CD14-positive monocyte (primary cell): ENCODE measurements around the gene IGSF9. TPM values are rescaled to one million over a fixed set of nuclear protein-coding genes. Genes with fewer than 3 reads are reported as not detected.

Experiments
- DNase-seq, 3 donors: peaks; one replicate each; pipeline ENCODE4 v3.0.0-alpha.2; 2011 to 2022
- H2AFZ ChIP-seq: 2 replicates; pipeline ENCODE4 v1.6.0; 2012; ENCODE audit warnings: mild to moderate bottlenecking, low read depth, low read length, inconsistent platforms; ENCODE audit not compliant: insufficient read depth, poor library complexity, severe bottlenecking
- H3K27ac ChIP-seq, 2 donors: 1 replicate in 1 of 2; 2 replicates in 1 of 2; pipeline ENCODE4 v1.5.1; 2012 to 2013; ENCODE audit warnings: low read length in 2 of 2, control low read depth in 1 of 2, inconsistent platforms in 1 of 2, low read depth in 1 of 2, mild to moderate bottlenecking in 1 of 2
- H3K27me3 ChIP-seq, 2 donors: one replicate each; pipeline versions ENCODE4 v1.6.0 to v1.6.1; 2011 to 2013; ENCODE audit warnings: low read length in 2 of 2; ENCODE audit not compliant: control insufficient read depth in 2 of 2, insufficient read depth in 2 of 2
- H3K36me3 ChIP-seq, 2 donors: replicated peaks in 1 of 2; 1 replicate in 1 of 2; 2 replicates in 1 of 2; pipeline versions ENCODE4 v1.5.1 to v1.6.1; 2012 to 2013; ENCODE audit warnings: low read length in 2 of 2, control low read depth in 1 of 2, inconsistent platforms in 1 of 2, mild to moderate bottlenecking in 1 of 2; ENCODE audit not compliant: insufficient read depth in 2 of 2, control insufficient read depth in 1 of 2
- H3K4me1 ChIP-seq, 2 donors: 1 replicate in 1 of 2; 2 replicates in 1 of 2; pipeline versions ENCODE4 v1.5.1 to v1.6.1; 2012 to 2013; ENCODE audit warnings: low read length in 2 of 2, control low read depth in 1 of 2, inconsistent platforms in 1 of 2, mild to moderate bottlenecking in 1 of 2, moderate library complexity in 1 of 2; ENCODE audit not compliant: insufficient read depth in 2 of 2, control insufficient read depth in 1 of 2
- H3K4me2 ChIP-seq: replicated peaks from 2 replicates; pipeline ENCODE3; 2012; ENCODE audit warnings: low read length, moderate library complexity, mild to moderate bottlenecking; ENCODE audit not compliant: poor library complexity, severe bottlenecking; ENCODE audit errors: extremely low read depth
- H3K4me3 ChIP-seq, 3 experiments: fragments of 200-600 bp in 1 of 3; sonication (generic) in 1 of 3; replicated peaks in 1 of 3; 1 replicate in 2 of 3; 2 replicates in 1 of 3; pipeline ENCODE4 v1.5.1; 2011 to 2013; ENCODE audit warnings: low read length in 3 of 3, mild to moderate bottlenecking in 3 of 3, control low read depth in 2 of 3, low read depth in 2 of 3, inconsistent platforms in 1 of 3, moderate library complexity in 1 of 3
- H3K79me2 ChIP-seq: 2 replicates; pipeline ENCODE4 v1.6.0; 2012; ENCODE audit warnings: mild to moderate bottlenecking, control low read depth, inconsistent platforms, low read length, moderate library complexity; ENCODE audit not compliant: insufficient read depth
- H3K9ac ChIP-seq: 2 replicates; pipeline ENCODE4 v1.6.0; 2017; ENCODE audit warnings: low read length, mild to moderate bottlenecking; ENCODE audit not compliant: insufficient read depth, poor library complexity, severe bottlenecking
- H3K9me3 ChIP-seq, 2 donors: replicated peaks in 1 of 2; 1 replicate in 1 of 2; 2 replicates in 1 of 2; pipeline versions ENCODE4 v1.5.1 to v1.6.1; 2012 to 2013; ENCODE audit warnings: low read length in 2 of 2, control low read depth in 1 of 2; ENCODE audit not compliant: control insufficient read depth in 1 of 2, insufficient read depth in 1 of 2
- H4K20me1 ChIP-seq: 2 replicates; pipeline ENCODE4 v1.6.0; 2012; ENCODE audit warnings: mild to moderate bottlenecking, low read length, control low read depth, moderate library complexity; ENCODE audit not compliant: insufficient read depth
- H3K27ac Mint-ChIP-seq, 7 donors: one replicate each; pipeline ENCODE4 v1.8.0; 2020; ENCODE audit warnings: mild to moderate bottlenecking in 7 of 7, mixed read lengths in 7 of 7, moderate library complexity in 6 of 7, inconsistent platforms in 2 of 7
- H3K27me3 Mint-ChIP-seq, 3 donors: one replicate each; pipeline ENCODE4 v1.8.0; 2021 to 2022; ENCODE audit warnings: low read depth in 3 of 3, mild to moderate bottlenecking in 3 of 3, mixed read lengths in 3 of 3, moderate library complexity in 3 of 3, inconsistent platforms in 1 of 3
- H3K36me3 Mint-ChIP-seq, 2 donors: one replicate each; pipeline ENCODE4 v1.8.0; 2020; ENCODE audit warnings: mixed read lengths in 2 of 2, inconsistent platforms in 1 of 2, mild to moderate bottlenecking in 1 of 2
- H3K4me1 Mint-ChIP-seq: one replicate; pipeline ENCODE4 v1.8.0; 2020; ENCODE audit warnings: mild to moderate bottlenecking, mixed read lengths
- H3K4me3 Mint-ChIP-seq, 2 donors: one replicate each; pipeline ENCODE4 v1.8.0; 2020; ENCODE audit warnings: mild to moderate bottlenecking in 2 of 2, mixed read lengths in 2 of 2, moderate library complexity in 1 of 2
- H3K9me3 Mint-ChIP-seq, 7 donors: one replicate each; pipeline ENCODE4 v1.8.0; 2020 to 2022; ENCODE audit warnings: mixed read lengths in 7 of 7, mild to moderate bottlenecking in 6 of 7, moderate library complexity in 6 of 7, inconsistent platforms in 2 of 7
- WGBS: methylation state at CpG from one replicate; pipeline ENCODE4 v1.1.5; 2013; ENCODE audit warnings: missing lambda C conversion rate; ENCODE audit not compliant: insufficient coverage; 5-methylcytosine and 5-hydroxymethylcytosine counted together
- intact Hi-C, 2 donors: fragments of 100-400 bp; cut with micrococcal nuclease; formaldehyde crosslinking; loops; one replicate each; pipeline versions ENCODE4 v1.15.0 to v1.15.1; 2023
- polyA plus RNA-seq, 3 donors: library from polyadenylated mRNA; depleted of rRNA in 1 of 3; unstranded in 2 of 3; stranded (reverse) in 1 of 3; fragments of 300-500 nt in 2 of 3; fragments of >200 nt in 1 of 3; fragmentation: Illumina TruSeq in 2 of 3; gene quantifications; 1 replicate in 2 of 3; 2 replicates in 1 of 3; pipeline ENCODE4 v1.2.3, GENCODE V29; 2012 to 2021
- TF ChIP-seq, protein P1 (sequence below): fragments of 200-600 bp; IDR thresholded peaks from one replicate; pipeline ENCODE4 v1.8.0; 2022; ENCODE audit warnings: antibody characterized with exemption, mild to moderate bottlenecking

IGSF9 gene
- polyA plus RNA-seq, 3 donors = 0.04 TPM; not detected in 2

- intact Hi-C loops = no loop called here
- no peaks in the 10 kb centered on the region for H3K9me3 Mint-ChIP-seq
- H3K4me1 ChIP-seq = no peaks in the 10 kb centered on the region
- H3K4me3 ChIP-seq = no peak overlapping the region
- H3K4me2 ChIP-seq = no peak overlapping the region
- peaks cover 7 to 8% of the 10 kb centered on the region in 2 donors for H3K27me3 ChIP-seq
- H3K9me3 ChIP-seq = no peaks in the 10 kb centered on the region
- H3K36me3 Mint-ChIP-seq = no peaks in the 10 kb centered on the region
- WGBS = 77% methylated on average over 4 of the region's 6 CpGs
- no peak for DNase-seq
- no peak overlapping the region for H3K9ac ChIP-seq
- peaks cover 15 to 26% (median 16%) of the 10 kb centered on the region in 3 donors for H3K27me3 Mint-ChIP-seq
- H3K4me1 Mint-ChIP-seq = peaks cover 3% of the 10 kb centered on the region
- H2AFZ ChIP-seq = no peak overlapping the region
- H3K36me3 ChIP-seq = no peaks in the 10 kb centered on the region
- H3K27ac ChIP-seq = no peak overlapping the region
- TF ChIP-seq, protein P1, sequence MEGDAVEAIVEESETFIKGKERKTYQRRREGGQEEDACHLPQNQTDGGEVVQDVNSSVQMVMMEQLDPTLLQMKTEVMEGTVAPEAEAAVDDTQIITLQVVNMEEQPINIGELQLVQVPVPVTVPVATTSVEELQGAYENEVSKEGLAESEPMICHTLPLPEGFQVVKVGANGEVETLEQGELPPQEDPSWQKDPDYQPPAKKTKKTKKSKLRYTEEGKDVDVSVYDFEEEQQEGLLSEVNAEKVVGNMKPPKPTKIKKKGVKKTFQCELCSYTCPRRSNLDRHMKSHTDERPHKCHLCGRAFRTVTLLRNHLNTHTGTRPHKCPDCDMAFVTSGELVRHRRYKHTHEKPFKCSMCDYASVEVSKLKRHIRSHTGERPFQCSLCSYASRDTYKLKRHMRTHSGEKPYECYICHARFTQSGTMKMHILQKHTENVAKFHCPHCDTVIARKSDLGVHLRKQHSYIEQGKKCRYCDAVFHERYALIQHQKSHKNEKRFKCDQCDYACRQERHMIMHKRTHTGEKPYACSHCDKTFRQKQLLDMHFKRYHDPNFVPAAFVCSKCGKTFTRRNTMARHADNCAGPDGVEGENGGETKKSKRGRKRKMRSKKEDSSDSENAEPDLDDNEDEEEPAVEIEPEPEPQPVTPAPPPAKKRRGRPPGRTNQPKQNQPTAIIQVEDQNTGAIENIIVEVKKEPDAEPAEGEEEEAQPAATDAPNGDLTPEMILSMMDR = no peak
- no peaks in the 10 kb centered on the region for H4K20me1 ChIP-seq
- H3K4me3 Mint-ChIP-seq = no peak overlapping the region
- H3K79me2 ChIP-seq = no peaks in the 10 kb centered on the region
- H3K27ac Mint-ChIP-seq = no peak overlapping the region
Measured at GRCh38 chr1:159982280-159982679, 36.9 kb upstream of the IGSF9 start.

DNA sequence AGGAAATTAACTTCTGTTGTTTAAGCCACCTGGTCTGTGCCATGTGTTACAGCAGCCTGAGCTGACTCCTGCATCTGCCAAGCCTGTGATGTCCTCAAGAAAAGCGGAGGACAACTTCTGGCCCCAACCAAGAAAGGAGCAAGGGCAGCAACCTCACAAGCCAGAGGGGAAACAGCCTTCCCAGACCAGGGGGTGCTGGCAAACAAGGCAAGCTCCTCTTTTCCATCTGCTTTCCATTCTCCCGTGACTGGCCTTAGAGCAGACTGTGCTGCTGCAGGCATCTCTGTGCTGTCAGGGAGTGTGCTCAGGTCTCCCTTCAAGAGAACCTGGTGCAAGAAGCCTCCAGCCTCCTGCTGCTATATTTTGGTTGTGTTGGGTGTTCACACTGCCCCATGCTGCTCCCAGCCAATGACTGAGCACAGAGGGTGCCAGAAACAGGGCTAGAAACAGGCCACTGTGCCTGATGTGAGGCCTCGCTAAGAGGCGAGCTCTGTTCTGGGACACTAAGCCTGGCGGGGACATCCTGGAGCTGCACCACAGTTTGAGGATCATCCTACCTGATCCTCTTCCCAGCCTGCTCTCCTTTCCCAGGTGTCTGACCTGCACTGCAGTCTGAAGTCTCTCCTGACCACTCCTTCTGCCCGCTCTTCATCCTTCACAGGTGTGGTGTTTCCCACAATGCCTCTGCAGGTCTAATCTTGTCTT lies 36.1 kb upstream of the IGSF9 start:
- TF ChIP-seq, protein P1 = no peak
- no peaks in the 10 kb centered on the region for H4K20me1 ChIP-seq
- H2AFZ ChIP-seq = no peak overlapping the region
- no peak overlapping the region for H3K4me2 ChIP-seq
- H3K4me3 ChIP-seq = no peak overlapping the region
- Mint-ChIP-seq H3K27ac (no peak overlapping the region), H3K36me3 (no peaks in the 10 kb centered on the region), H3K4me3 (no peak overlapping the region), H3K9me3 (no peaks in the 10 kb centered on the region), H3K4me1 (peaks cover 3% of the 10 kb centered on the region), H3K27me3 (peaks cover 18 to 33% (median 20%) of the 10 kb centered on the region in 3 donors)
- peaks cover 9 to 11% of the 10 kb centered on the region in 2 donors for H3K27me3 ChIP-seq
- H3K9ac ChIP-seq = no peak overlapping the region
- DNase-seq = no peak
- H3K4me1 ChIP-seq = no peaks in the 10 kb centered on the region
- 97% methylated on average over 5 of the region's 6 CpGs for WGBS
- no peaks in the 10 kb centered on the region for H3K79me2 ChIP-seq
- H3K27ac ChIP-seq = no peak overlapping the region
- no peaks in the 10 kb centered on the region for H3K36me3 ChIP-seq
- H3K9me3 ChIP-seq = no peaks in the 10 kb centered on the region
- intact Hi-C loops = no loop called here
